Measurements from ENCODE around the gene CASP2. TPM values are rescaled to one million over a fixed set of nuclear protein-coding genes. Genes with fewer than 3 reads are reported as not detected.

CASP2 gene
- total and polyA plus RNA-seq, 10 of the 15 experiments (the other 5 are each of a cell fraction or from before 2014, with no cell fraction given) = 12.1 to 60.4 (median 26.2) TPM

DNA sequence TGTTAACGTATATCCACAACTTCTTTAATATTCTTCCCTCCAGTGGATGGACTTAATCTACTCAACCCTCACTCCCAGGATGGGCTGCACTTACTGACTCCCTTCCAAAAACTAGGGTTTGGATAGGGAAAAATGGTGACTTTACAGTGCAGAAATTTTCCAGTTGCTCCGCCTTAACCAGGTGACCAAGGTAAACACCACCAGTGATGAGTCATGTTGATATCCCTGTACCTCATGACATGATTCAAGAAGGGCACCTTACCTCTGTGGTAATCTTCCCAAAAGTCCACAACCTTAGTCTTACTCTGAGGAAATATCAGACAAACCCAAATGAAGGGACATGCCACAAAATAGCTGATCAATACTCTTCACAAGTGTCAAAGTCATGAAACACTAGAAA is 28.4 kb upstream of the CASP2 start:
- no peak for TF ChIP-seq TCF7 (IDR thresholded peaks at IDR 0.05; ENCODE audit: borderline replicate concordance)
- in situ Hi-C loops (cut with MboI) = no loop called here
- FAIRE-seq = no peak
- Histone ChIP-seq H2AFZ (ENCODE audit: control insufficient read depth, low read depth, low read length) (no peak overlapping the region), H3K27ac (ENCODE audit: control insufficient read depth, insufficient read depth) (no peak overlapping the region), H3K4me1 (ENCODE audit: control insufficient read depth, insufficient read depth, low read length) (peaks cover 15% of the 10 kb centered on the region; the same call in 1 of the 2 replicates), H3K4me2 (ENCODE audit: control insufficient read depth, insufficient read depth) (no peak overlapping the region), H3K79me2 (ENCODE audit: control insufficient read depth, insufficient read depth, low read length) (peaks cover 15% of the 10 kb centered on the region), H4K20me1 (ENCODE audit: control insufficient read depth, insufficient read depth) (no peaks in the 10 kb centered on the region), H3K9me3 (replicated peaks; ENCODE audit: control insufficient read depth, insufficient read depth, low read length) (no peaks in the 10 kb centered on the region), H3K36me3 (ENCODE audit: control insufficient read depth in 2 of 2, insufficient read depth in 2 of 2, low read length in 1 of 2) (no peaks in the 10 kb centered on the region), H3K9ac (ENCODE audit: control insufficient read depth, insufficient read depth, low read length) (no peak overlapping the region), H3K27me3 (replicated peaks in 1 of 2; ENCODE audit: control insufficient read depth in 2 of 2, insufficient read depth in 2 of 2, low read length in 1 of 2) (no peaks in the 10 kb centered on the region), H3K4me3 (no peak overlapping the region)
- intact Hi-C loops (cut with micrococcal nuclease; ENCODE audit: unreplicated experiment) = no loop called here
- no peak for ATAC-seq
- WGBS (ENCODE audit: insufficient coverage, insufficient replicate concordance, low lambda C conversion rate, missing lambda C conversion rate) = 47% methylated on average over 2 of the region's 2 CpGs
- POLR2A ChIA-PET = no interaction called here
- SMC1A ChIA-PET (ENCODE audit: uncharacterized antibody, unreplicated experiment) = interaction anchor here (1.2 to 1.3 kb wide), 2 partner anchors 10 to 19 kb away, joined by 3 to 6 read pairs; no protein-coding TSS in a partner anchor
- no peak for DNase-seq (ENCODE audit: low read depth, low spot score)
- no TSS peak for BruUV-seq (replicated peaks)
- CTCF ChIA-PET = interaction anchor here (1.6 kb wide), 1 partner anchor 19 kb away, joined by 7 read pairs; no protein-coding TSS in a partner anchor
- RAD21 ChIA-PET (ENCODE audit: unreplicated experiment) = no interaction called here

GRCh38 chr7:143261901-143262300 is 26.2 kb upstream of the CASP2 start:
- RAD21 ChIA-PET (ENCODE audit: unreplicated experiment) = no interaction called here
- peaks cover 19% of the 10 kb centered on the region for H3K4me1 ChIP-seq (ENCODE audit: control insufficient read depth, insufficient read depth, low read length)
- H2AFZ ChIP-seq (ENCODE audit: control insufficient read depth, low read depth, low read length) = no peak overlapping the region
- no peak overlapping the region for H3K4me2 ChIP-seq (ENCODE audit: control insufficient read depth, insufficient read depth)
- CTCF ChIA-PET = interaction anchor here (3.5 kb wide), 1 partner anchor 22 kb away, joined by 16 read pairs; no protein-coding TSS in a partner anchor
- ATAC-seq = no peak
- H3K36me3 ChIP-seq (ENCODE audit: control insufficient read depth in 2 of 2, insufficient read depth in 2 of 2, low read length in 1 of 2) = 0 out of 4 replicates have a peak, but pooled peaks cover 0 to 5% of the 10 kb centered on the region in 2 experiments
- intact Hi-C loops (cut with micrococcal nuclease; ENCODE audit: unreplicated experiment) (loop anchor here (2.0 kb wide), 1 partner anchor 27 kb away; the partner anchor contains the start of gene CASP2), in situ Hi-C loops (cut with MboI) (no loop called here)
- no peak overlapping the region for H3K27ac ChIP-seq (ENCODE audit: control insufficient read depth, insufficient read depth)
- no peak for FAIRE-seq
- no TSS peak for BruUV-seq (replicated peaks)
- peaks cover 15% of the 10 kb centered on the region for H3K79me2 ChIP-seq (ENCODE audit: control insufficient read depth, insufficient read depth, low read length)
- SMC1A ChIA-PET (ENCODE audit: uncharacterized antibody, unreplicated experiment) = interaction anchor here (1.1 kb wide), 1 partner anchor 28 kb away, joined by 3 read pairs; no protein-coding TSS in a partner anchor
- no peaks in the 10 kb centered on the region for H4K20me1 ChIP-seq (ENCODE audit: control insufficient read depth, insufficient read depth)
- no peak for DNase-seq (ENCODE audit: low read depth, low spot score)
- POLR2A ChIA-PET = no interaction called here
- H3K9ac ChIP-seq (ENCODE audit: control insufficient read depth, insufficient read depth, low read length) = no peak overlapping the region
- H3K27me3 ChIP-seq (replicated peaks in 1 of 2; ENCODE audit: control insufficient read depth in 2 of 2, insufficient read depth in 2 of 2, low read length in 1 of 2) = no peaks in the 10 kb centered on the region
- WGBS (ENCODE audit: insufficient coverage, insufficient replicate concordance, low lambda C conversion rate, missing lambda C conversion rate) = 89% methylated on average over 1 of the region's 1 CpG
- H3K9me3 ChIP-seq (replicated peaks; ENCODE audit: control insufficient read depth, insufficient read depth, low read length) = no peaks in the 10 kb centered on the region
- H3K4me3 ChIP-seq = no peak overlapping the region
- TF ChIP-seq CEBPB (IDR thresholded peaks at IDR 0.05; ENCODE audit: borderline replicate concordance in 1 of 2, low read depth in 2 of 2, low read length in 2 of 2) = no peak
- no peak for TF ChIP-seq CUX1 (IDR thresholded peaks at IDR 0.05; ENCODE audit: insufficient replicate concordance, low read depth, low read length)
- TF ChIP-seq BACH1 (IDR thresholded peaks at IDR 0.05; ENCODE audit: borderline replicate concordance) = no peak
- TF ChIP-seq, protein P1, sequence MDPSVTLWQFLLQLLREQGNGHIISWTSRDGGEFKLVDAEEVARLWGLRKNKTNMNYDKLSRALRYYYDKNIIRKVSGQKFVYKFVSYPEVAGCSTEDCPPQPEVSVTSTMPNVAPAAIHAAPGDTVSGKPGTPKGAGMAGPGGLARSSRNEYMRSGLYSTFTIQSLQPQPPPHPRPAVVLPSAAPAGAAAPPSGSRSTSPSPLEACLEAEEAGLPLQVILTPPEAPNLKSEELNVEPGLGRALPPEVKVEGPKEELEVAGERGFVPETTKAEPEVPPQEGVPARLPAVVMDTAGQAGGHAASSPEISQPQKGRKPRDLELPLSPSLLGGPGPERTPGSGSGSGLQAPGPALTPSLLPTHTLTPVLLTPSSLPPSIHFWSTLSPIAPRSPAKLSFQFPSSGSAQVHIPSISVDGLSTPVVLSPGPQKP (IDR thresholded peaks at IDR 0.05; ENCODE audit: low read depth, low read length) = no peak
- TF ChIP-seq SUZ12 (IDR thresholded peaks at IDR 0.05; ENCODE audit: unreplicated experiment) = no peak
- TF ChIP-seq MYC (IDR thresholded peaks at IDR 0.05; ENCODE audit: insufficient read depth, insufficient read length, insufficient replicate concordance, low read length, severe bottlenecking) = no peak
- no peak for TF ChIP-seq LARP7 (IDR thresholded peaks at IDR 0.05)
- TF ChIP-seq SIN3A (IDR thresholded peaks at IDR 0.05; ENCODE audit: low read depth, low read length) = no peak
